ENCODE data around the gene HSF4.

HSF4 gene

GRCh38 chr16:67146523-67147357 is 17.8 kb upstream of the HSF4 start:
- no peak overlapping the region for H3K4me3 ChIP-seq (ENCODE audit: low read length)
- TF ChIP-seq ZNF274 (IDR thresholded peaks at IDR 0.05; ENCODE audit: low read depth, low read length) = no peak

- H3K4me3 ChIP-seq (ENCODE audit: low read length) = no peak overlapping the region
- TF ChIP-seq ZNF274 (IDR thresholded peaks at IDR 0.05; ENCODE audit: low read depth, low read length) = no peak
Observed at GRCh38 chr16:67147437-67148140, 17.0 kb upstream of the HSF4 start.

- no peak for TF ChIP-seq ZNF274 (IDR thresholded peaks at IDR 0.05; ENCODE audit: low read depth, low read length)
- no peak overlapping the region for H3K4me3 ChIP-seq (ENCODE audit: low read length)
Observed at GRCh38 chr16:67148221-67148620, 16.3 kb upstream of the HSF4 start.

- no peak for TF ChIP-seq ZNF274 (IDR thresholded peaks at IDR 0.05; ENCODE audit: low read depth, low read length)
- H3K4me3 ChIP-seq (ENCODE audit: low read length) = no peak overlapping the region
Observed at GRCh38 chr16:67148656-67149275, 15.8 kb upstream of the HSF4 start.

GRCh38 chr16:67149276-67150046 is 15.1 kb upstream of the HSF4 start:
- TF ChIP-seq ZNF274 (IDR thresholded peaks at IDR 0.05; ENCODE audit: low read depth, low read length) = no peak
- no peak overlapping the region for H3K4me3 ChIP-seq (ENCODE audit: low read length)

- peak overlapping the region; percentile 46; the same call in 1 of the 2 replicates for H3K4me3 ChIP-seq (ENCODE audit: low read length)
- no peak for TF ChIP-seq ZNF274 (IDR thresholded peaks at IDR 0.05; ENCODE audit: low read depth, low read length)
Observed at GRCh38 chr16:67150047-67150832, 14.3 kb upstream of the HSF4 start.

- TF ChIP-seq ZNF274 (IDR thresholded peaks at IDR 0.05; ENCODE audit: low read depth, low read length) = no peak
- H3K4me3 ChIP-seq (ENCODE audit: low read length) = peak within 1 kb of the TSS; percentile 46; the same call in 1 of the 2 replicates
Observed at GRCh38 chr16:67150833-67151396, 13.6 kb upstream of the HSF4 start, which contains the start of gene B3GNT9. B3GNT9 (minus strand) TSS chr16:67150998; CDS start chr16:67150485, 513 bp downstream.

- H3K4me3 ChIP-seq (ENCODE audit: low read length) = no peak overlapping the region
- TF ChIP-seq ZNF274 (IDR thresholded peaks at IDR 0.05; ENCODE audit: low read depth, low read length) = no peak
Observed at GRCh38 chr16:67151431-67152097, 13.0 kb upstream of the HSF4 start.

- H3K4me3 ChIP-seq (ENCODE audit: low read length) = no peak overlapping the region
- TF ChIP-seq ZNF274 (IDR thresholded peaks at IDR 0.05; ENCODE audit: low read depth, low read length) = no peak
Observed at GRCh38 chr16:67154578-67155294, 9.8 kb upstream of the HSF4 start.

GRCh38 chr16:67155295-67156142 is 9.0 kb upstream of the HSF4 start:
- TF ChIP-seq ZNF274 (IDR thresholded peaks at IDR 0.05; ENCODE audit: low read depth, low read length) = no peak
- no peak overlapping the region for H3K4me3 ChIP-seq (ENCODE audit: low read length)

Measured in GM08714 (cell line).